Ammon's horn (tissue), 1 donor: ENCODE data around the gene PSMD8.
"Not testable (repeated sequence)": the region's sequence is repeated elsewhere in the genome, so short reads cannot be mapped to it uniquely, and the experiment has no call there.

ENCODE experiments used
- DNase-seq: peaks from one replicate; pipeline ENCODE4 v3.0.0-alpha.2; 2016; ENCODE audit warnings: low spot score

PSMD8 gene

GRCh38 chr19:38362076-38362945 lies 12.1 kb upstream of the PSMD8 start:
- no peak for DNase-seq

DNA sequence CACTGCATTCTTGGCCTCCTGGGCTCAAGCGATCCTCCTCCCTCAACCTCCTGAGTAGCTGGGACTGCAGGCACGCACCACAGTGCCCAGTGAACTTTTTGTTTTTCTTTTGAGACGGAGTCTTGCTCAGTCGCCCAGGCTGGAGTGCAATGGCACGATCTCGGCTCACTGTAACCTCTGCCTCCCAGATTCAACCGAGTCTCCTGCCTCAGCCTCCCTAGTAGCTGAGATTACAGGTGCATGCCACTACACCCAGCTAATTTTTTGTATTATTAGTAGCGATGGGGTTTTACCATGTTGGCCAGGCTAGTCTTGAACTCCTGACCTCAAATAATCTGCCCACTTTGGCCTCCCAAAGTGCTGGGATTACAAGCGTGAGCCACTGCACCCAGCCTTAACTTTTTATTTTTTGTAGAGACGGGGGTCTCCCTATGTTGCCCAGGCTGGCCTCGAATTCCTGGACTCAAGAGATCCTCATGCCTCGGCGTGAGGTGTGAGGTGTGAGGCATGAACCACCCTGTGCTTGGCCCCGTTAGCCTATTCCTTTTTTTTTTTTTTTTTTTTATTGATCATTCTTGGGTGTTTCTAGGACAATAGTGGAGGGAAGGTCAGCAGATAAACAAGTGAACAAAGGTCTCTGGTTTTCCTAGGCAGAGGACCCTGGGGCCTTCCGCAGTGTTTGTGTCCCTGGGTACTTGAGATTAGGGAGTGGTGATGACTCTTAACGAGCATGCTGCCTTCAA lies 11.3 kb upstream of the PSMD8 start:
- not testable (repeated sequence) for DNase-seq

GRCh38 chr19:38367041-38367440 lies 7.3 kb upstream of the PSMD8 start:
- no peak for DNase-seq

- DNase-seq, result no peak
Measured at GRCh38 chr19:38369584-38369983, 4.8 kb upstream of the PSMD8 start.

GRCh38 chr19:38370299-38370698 lies 4.1 kb upstream of the PSMD8 start:
- peak; percentile 42 for DNase-seq

DNA sequence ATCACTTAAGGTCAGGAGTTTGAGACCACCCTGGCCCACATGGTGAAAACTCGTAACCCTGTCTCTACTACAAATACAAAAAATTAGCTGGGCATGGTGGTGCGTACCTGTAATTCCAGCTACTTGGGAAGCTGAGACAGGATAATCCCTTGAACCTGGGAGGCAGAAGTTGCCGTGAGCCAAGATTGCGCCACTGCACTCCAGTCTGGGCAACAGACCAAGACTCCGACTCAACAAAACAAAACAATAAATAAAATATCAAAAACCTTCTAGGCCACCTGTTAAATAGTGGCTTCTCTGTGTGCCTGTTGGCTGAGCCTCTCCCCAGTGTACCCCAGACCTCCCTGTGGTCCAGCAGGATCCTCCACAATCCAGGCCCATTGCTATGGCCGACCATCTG lies 3.3 kb upstream of the PSMD8 start:
- DNase-seq, result no peak

GRCh38 chr19:38373907-38374331 lies 452 bp upstream of the PSMD8 start:
- DNase-seq, result no peak

DNA sequence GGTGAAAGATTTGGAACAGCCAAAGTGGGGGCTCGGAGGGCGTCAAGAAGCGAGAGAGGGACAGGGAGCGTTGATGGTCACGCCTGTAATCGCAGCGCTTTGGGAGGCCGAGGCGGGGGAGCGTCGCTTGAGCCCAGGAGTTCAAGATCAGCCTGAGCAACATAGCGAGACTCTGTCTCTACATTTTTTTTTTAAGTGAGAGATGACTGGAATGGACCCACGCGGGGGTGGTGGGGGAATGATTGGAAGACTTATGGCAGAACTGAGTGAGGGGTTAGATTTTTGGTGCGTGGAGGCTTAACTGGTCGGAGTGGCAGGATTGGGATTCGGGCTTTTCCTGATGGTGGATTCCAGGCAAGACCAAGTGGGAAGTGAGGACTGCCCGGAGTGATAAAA lies 725 bp downstream of the PSMD8 start:
- DNase-seq, result no peak

DNA sequence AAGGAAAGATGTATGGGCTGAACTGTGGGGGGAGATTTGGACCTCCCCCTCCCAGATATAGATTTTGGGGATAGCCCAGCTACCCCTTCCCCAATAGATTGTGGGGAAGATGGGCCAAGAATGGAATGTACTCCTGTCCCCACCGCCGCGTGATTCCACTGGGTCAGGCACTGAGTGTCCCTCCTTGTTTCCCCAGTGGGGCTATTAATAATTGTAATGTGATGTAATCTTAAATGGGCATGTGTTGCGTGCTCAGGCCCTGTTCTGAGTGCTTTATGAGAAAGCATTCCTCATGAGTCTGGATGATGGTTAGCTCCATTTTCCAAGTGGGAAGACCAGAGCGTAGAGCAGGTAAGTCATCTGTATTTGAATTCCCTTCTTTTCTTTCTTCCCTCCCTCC lies 1.4 kb downstream of the PSMD8 start:
- no peak for DNase-seq

- DNase-seq, result no peak
Measured at GRCh38 chr19:38376576-38376975, 2.2 kb downstream of the PSMD8 start.

GRCh38 chr19:38377052-38377451 lies 2.7 kb downstream of the PSMD8 start:
- DNase-seq, result no peak

DNA sequence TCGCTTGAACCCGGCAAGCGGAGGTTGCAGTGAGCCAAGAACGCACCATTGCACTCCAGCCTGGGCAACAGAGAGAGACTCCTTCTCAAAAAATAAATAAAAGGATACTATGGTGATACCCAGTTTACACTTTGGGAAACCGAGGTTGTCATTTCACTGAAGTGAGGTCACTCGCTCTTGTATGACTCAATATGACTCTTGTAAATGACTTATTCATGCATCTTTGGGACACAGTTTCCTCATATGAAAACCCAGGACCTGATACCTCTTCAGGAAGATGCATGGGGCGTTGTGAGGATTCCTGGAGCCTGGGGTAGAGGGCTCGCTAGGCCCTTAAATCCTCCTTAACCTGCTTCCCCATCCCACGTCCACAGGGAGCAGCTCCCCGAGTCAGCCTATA lies 4.5 kb downstream of the PSMD8 start:
- no peak for DNase-seq

GRCh38 chr19:38381138-38381537 lies 6.8 kb downstream of the PSMD8 start:
- no peak for DNase-seq

DNA sequence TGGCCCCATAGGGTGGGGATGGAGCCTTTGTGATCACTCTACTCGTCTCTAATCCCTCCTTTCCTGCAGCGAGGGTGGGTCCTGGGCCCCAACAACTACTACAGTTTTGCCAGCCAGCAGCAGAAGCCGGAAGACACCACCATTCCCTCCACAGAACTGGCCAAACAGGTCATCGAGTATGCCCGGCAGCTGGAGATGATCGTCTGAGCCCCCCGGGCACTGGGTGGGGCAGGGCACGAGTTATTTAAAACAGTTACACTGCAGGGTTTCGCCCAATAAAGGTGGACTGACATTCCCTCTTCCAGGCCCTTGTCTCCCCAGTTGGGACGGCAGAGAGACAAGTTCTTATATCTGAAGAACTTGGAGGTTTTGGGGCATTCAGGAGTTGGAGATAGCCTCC lies 8.8 kb downstream of the PSMD8 start:
- no peak for DNase-seq

- DNase-seq, result no peak
Measured at GRCh38 chr19:38383743-38384142, 9.4 kb downstream of the PSMD8 start.

DNA sequence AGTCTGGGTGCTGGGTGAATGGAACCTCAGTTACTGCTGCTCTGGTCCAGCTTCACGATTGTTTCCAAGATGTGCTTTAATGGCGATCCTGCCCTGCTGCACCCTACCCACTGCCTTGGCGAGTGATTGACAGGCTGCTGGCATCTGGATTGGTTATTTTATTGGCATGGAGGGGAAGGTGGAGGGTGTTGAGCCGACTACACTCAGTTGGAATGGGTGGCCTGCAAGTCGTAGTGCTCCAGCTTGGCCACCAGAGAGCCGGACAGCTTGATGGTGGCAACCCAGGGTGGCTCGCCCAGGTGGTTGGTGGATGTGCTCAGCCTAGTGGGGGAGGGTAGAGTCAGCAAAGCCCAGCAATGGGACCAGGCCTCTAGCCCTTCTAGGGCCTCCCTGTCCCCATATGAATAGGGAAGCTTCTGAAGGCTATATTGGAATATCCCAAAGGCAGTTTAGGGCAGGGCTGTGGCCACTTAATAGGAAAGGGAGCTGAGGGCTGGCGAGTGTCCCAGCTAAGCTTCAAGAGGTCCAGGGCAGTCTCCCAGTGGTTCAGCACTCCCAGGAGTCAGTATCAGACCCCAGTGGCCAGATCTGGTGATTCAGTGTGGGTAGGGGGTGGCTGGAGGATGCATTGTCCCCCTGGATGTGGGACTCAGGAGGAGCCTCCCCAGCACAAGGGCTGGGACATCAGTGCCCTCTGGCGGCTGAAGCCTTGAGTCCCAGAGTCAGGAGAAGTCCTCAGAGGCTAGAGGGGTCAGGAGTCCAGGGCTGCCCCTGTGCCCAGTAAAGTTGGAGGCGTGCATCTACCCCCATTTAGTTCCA lies 10.0 kb downstream of the PSMD8 start:
- no peak for DNase-seq

DNA sequence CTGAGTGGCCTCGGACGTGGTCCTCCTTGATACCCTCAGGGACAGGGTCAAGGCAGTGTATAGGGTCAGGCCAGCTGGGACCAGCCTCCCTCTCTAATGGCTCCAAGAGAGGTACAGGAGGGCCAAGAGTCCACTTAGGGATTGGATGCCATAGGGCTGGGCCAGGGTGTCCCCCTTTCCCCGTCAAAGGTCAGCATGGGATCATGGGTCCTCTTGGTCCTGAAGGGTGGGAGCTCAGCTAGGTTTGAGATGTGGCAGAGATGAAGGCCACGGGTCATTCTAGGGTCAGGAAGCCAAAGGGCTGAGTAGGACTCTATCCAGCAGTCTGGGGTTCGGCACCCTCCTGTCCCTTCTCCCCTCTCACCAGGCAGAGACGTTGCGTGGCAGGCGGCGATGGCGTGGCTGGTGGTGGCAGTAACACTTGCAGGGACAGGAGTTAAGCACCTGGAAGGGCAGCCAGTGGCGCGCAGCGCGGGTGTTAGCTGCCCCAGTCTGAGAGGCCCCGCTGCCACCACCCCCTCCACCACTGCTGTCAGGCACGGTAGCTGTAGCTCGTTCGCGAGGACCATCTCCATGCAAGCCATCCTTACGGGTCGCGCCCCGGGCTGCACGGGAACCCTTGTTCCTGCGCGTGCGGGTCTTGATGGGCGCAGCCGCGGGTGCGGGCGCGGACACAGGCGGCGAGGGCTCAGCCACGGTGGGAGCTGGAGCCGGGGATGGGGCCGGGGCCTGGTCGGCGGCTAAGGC lies 10.9 kb downstream of the PSMD8 start:
- DNase-seq, result no peak

GRCh38 chr19:38385804-38386257 lies 11.5 kb downstream of the PSMD8 start:
- DNase-seq, result no peak

- DNase-seq, result no peak
Measured at GRCh38 chr19:38386300-38386970, 12.1 kb downstream of the PSMD8 start.

GRCh38 chr19:38386971-38387549 lies 12.7 kb downstream of the PSMD8 start:
- DNase-seq, result no peak
